Caco-2 (cell line): ENCODE results near the gene ARHGAP42. TPM values are rescaled to one million over a fixed set of nuclear protein-coding genes. Genes with fewer than 3 reads are reported as not detected.

Experiments used
- BruUV-seq: library from RNA; stranded (reverse); fragments of 400-500 nt; replicated peaks from 2 replicates; lab custom pipeline; 2021; lab: Mats Ljungman, UMichigan
- CTCF ChIA-PET: fragments of 300-600 bp; sonication (Branson Sonifier 250); formaldehyde crosslinking; loops from one replicate; lab custom pipeline; 2022; ENCODE audit warnings: antibody characterized with exemption; lab: Charles Lee
- POLR2A ChIA-PET: fragments of 300-600 bp; sonication (Branson Sonifier 250); formaldehyde crosslinking; loops from one replicate; lab custom pipeline; 2022; ENCODE audit warnings: antibody characterized with exemption; lab: Charles Lee
- DNase-seq, 2 experiments: peaks; one replicate each; pipeline versions ENCODE4 v3.0.0 to v3.0.0-alpha.2; 2020 to 2022
- H3K27me3 ChIP-seq: replicated peaks from 2 replicates; pipeline ENCODE4 v1.6.0; 2011; ENCODE audit warnings: low read length; ENCODE audit not compliant: control insufficient read depth, insufficient read depth
- H3K36me3 ChIP-seq: 2 replicates; pipeline ENCODE4 v1.5.1; 2011; ENCODE audit warnings: low read length; ENCODE audit not compliant: control insufficient read depth, insufficient read depth
- H3K4me1 ChIP-seq: fragments of 250-450 bp; sonication (Bioruptor Pico); 2 replicates; pipeline ENCODE4 v1.5.1; 2020; ENCODE audit warnings: mild to moderate bottlenecking
- H3K4me3 ChIP-seq: 2 replicates; pipeline ENCODE4 v1.5.1; 2011; ENCODE audit warnings: low read depth, mild to moderate bottlenecking, control low read depth, low read length
- H3K9me3 ChIP-seq: fragments of 250-450 bp; sonication (Bioruptor Pico); 2 replicates; pipeline ENCODE4 v1.5.1; 2020; ENCODE audit warnings: mild to moderate bottlenecking, moderate library complexity
- H3K27ac Mint-ChIP-seq: one replicate; pipeline ENCODE4 v1.8.0; 2022; ENCODE audit warnings: mixed read lengths; ENCODE audit not compliant: unreplicated experiment
- H3K27me3 Mint-ChIP-seq: one replicate; pipeline ENCODE4 v1.8.0; 2022; ENCODE audit warnings: mixed read lengths; ENCODE audit not compliant: insufficient read depth, unreplicated experiment
- H3K36me3 Mint-ChIP-seq: one replicate; pipeline ENCODE4 v1.8.0; 2022; ENCODE audit warnings: mild to moderate bottlenecking, mixed read lengths; ENCODE audit not compliant: insufficient read depth, unreplicated experiment
- H3K4me1 Mint-ChIP-seq: one replicate; pipeline ENCODE4 v1.8.0; 2022; ENCODE audit warnings: low read depth, mixed read lengths; ENCODE audit not compliant: unreplicated experiment
- H3K4me3 Mint-ChIP-seq: one replicate; pipeline ENCODE4 v1.8.0; 2022; ENCODE audit warnings: mild to moderate bottlenecking, moderate library complexity, mixed read lengths; ENCODE audit not compliant: unreplicated experiment
- H3K9me3 Mint-ChIP-seq: one replicate; pipeline ENCODE4 v1.8.0; 2022; ENCODE audit warnings: mixed read lengths; ENCODE audit not compliant: unreplicated experiment
- intact Hi-C: fragments of 100-400 bp; cut with micrococcal nuclease; formaldehyde crosslinking; loops from one replicate; pipeline ENCODE4 v1.10.0; 2022; ENCODE audit not compliant: unreplicated experiment
- total RNA-seq: library from RNA; stranded (reverse); gene quantifications from 2 replicates; pipeline ENCODE4 v1.2.3, GENCODE V29; 2022
- TF ChIP-seq, protein P1 (sequence below), 2 experiments: fragments of 200-600 bp in 1 of 2; IDR thresholded peaks; 1 replicate in 1 of 2; 2 replicates in 1 of 2; pipeline versions ENCODE4 v1.5.1 to v1.8.0; 2011 to 2022; ENCODE audit warnings: antibody characterized with exemption in 1 of 2, control low read depth in 1 of 2, inconsistent platforms in 1 of 2, low read depth in 1 of 2, low read length in 1 of 2, mild to moderate bottlenecking in 1 of 2, moderate library complexity in 1 of 2; ENCODE audit not compliant: insufficient read depth in 1 of 2, severe bottlenecking in 1 of 2, unreplicated experiment in 1 of 2

ARHGAP42 gene
- total RNA-seq, 1 experiment from 2014 or later = 8.4 TPM

DNA sequence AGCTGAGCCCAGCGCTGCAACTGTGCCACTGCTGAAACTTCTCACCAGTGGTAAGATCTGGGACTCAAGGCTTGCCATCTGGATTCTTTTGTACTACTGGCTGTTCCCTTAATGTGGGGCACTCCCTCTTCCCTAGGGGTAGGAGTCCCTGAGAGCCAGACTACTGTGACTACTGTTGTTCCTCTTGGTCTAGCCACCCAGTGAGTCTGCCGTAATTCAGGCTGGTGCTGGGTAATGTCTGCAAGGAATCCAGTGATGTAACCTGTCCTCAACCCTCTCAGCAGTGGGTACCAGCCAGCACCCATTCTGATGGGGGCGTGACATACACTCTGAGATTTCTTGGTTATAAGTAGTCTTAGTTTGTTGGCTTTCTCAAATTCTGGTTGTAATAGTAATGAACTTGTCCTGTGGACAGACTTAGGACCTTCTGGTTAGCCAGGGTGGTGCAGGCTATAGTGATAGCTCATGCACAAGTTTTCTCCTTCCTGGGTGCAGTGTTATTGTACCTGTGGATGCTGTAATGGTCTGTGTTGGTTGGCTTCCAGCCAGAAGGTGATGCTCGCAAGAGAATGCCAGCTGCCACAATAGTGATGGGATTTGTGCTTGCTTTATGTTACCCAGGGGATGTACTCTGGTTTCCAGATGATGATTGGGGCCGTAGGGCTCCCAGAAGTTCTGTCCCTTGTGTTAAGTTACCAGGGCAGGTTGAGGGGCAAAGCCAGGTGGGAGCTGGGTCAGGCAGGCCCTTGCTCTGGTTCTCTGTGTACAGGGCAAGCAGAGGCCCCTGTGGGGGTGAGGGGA, 65.5 kb downstream of the ARHGAP42 start:
- ChIA-PET POLR2A (interaction anchor here (1.1 kb wide), 1 partner anchor 24 kb away, joined by 3 read pairs; no protein-coding TSS in a partner anchor), CTCF (interaction anchor here (0.6 to 2.3 kb wide), 5 partner anchors 9 to 76 kb away, joined by 3 to 13 read pairs (median 5); no protein-coding TSS in a partner anchor)
- peaks cover 1% of the 10 kb centered on the region; the same call in 1 of the 2 replicates for H3K36me3 ChIP-seq
- no peaks in the 10 kb centered on the region for H3K27me3 Mint-ChIP-seq
- peaks cover 5% of the 10 kb centered on the region for H3K36me3 Mint-ChIP-seq
- H3K4me1 Mint-ChIP-seq = peaks cover 16% of the 10 kb centered on the region
- DNase-seq = no peak
- intact Hi-C loops = loop anchor here (1.0 to 5.0 kb wide), 5 partner anchors 24 to 175 kb away; no protein-coding TSS in a partner anchor
- H3K4me1 ChIP-seq = peaks cover 27% of the 10 kb centered on the region
- peaks cover 27% of the 10 kb centered on the region for H3K9me3 Mint-ChIP-seq
- H3K4me3 Mint-ChIP-seq = no peak overlapping the region
- H3K27me3 ChIP-seq = no peaks in the 10 kb centered on the region
- H3K27ac Mint-ChIP-seq = peak overlapping the region; percentile 81
- BruUV-seq = no TSS peak
- H3K9me3 ChIP-seq = peaks cover 11% of the 10 kb centered on the region
- H3K4me3 ChIP-seq = no peak overlapping the region
- TF ChIP-seq, protein P1, sequence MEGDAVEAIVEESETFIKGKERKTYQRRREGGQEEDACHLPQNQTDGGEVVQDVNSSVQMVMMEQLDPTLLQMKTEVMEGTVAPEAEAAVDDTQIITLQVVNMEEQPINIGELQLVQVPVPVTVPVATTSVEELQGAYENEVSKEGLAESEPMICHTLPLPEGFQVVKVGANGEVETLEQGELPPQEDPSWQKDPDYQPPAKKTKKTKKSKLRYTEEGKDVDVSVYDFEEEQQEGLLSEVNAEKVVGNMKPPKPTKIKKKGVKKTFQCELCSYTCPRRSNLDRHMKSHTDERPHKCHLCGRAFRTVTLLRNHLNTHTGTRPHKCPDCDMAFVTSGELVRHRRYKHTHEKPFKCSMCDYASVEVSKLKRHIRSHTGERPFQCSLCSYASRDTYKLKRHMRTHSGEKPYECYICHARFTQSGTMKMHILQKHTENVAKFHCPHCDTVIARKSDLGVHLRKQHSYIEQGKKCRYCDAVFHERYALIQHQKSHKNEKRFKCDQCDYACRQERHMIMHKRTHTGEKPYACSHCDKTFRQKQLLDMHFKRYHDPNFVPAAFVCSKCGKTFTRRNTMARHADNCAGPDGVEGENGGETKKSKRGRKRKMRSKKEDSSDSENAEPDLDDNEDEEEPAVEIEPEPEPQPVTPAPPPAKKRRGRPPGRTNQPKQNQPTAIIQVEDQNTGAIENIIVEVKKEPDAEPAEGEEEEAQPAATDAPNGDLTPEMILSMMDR (IDR thresholded peaks at IDR 0.05; ENCODE audit: insufficient read depth in 1 of 2, low read depth in 1 of 2, low read length in 1 of 2, severe bottlenecking in 1 of 2, unreplicated experiment in 1 of 2) = no peak

DNA sequence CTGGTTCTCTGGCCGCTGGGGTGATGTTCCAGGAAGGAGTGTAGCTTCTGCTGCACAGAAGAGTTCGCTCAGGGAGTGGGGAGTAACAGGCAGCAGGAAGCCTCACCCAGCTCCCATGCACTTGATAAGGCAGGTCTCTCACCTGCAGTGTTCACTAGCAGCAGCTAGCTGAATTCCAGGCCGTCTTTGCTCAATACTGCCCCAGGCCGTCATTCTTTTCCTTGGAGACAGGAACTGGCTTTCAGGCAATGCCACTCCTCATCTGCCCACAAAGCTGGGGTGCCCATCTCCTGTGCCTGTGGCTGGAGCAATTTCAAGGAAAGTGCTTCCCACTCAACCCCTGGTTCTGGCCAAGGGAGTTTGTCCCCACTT, 66.1 kb downstream of the ARHGAP42 start:
- no peaks in the 10 kb centered on the region for H3K27me3 ChIP-seq
- ChIA-PET CTCF (interaction anchor here (0.6 to 2.3 kb wide), 4 partner anchors 10 to 75 kb away, joined by 3 to 13 read pairs (median 5); no protein-coding TSS in a partner anchor), POLR2A (interaction anchor here (1.1 kb wide), 1 partner anchor 23 kb away, joined by 3 read pairs; no protein-coding TSS in a partner anchor)
- peaks cover 16% of the 10 kb centered on the region for H3K4me1 Mint-ChIP-seq
- no peak overlapping the region for H3K4me3 ChIP-seq
- intact Hi-C loops = loop anchor here (1.0 to 5.0 kb wide), 5 partner anchors 23 to 176 kb away; no protein-coding TSS in a partner anchor
- peaks cover 1% of the 10 kb centered on the region; the same call in 1 of the 2 replicates for H3K36me3 ChIP-seq
- H3K9me3 ChIP-seq = peaks cover 11% of the 10 kb centered on the region
- H3K27ac Mint-ChIP-seq = peak overlapping the region; percentile 81
- H3K4me1 ChIP-seq = peaks cover 33% of the 10 kb centered on the region
- BruUV-seq = no TSS peak
- TF ChIP-seq, protein P1 (IDR thresholded peaks at IDR 0.05; ENCODE audit: insufficient read depth in 1 of 2, low read depth in 1 of 2, low read length in 1 of 2, severe bottlenecking in 1 of 2, unreplicated experiment in 1 of 2) = peak in 1 of 2 experiments; percentile 35
- no peaks in the 10 kb centered on the region for H3K27me3 Mint-ChIP-seq
- H3K36me3 Mint-ChIP-seq = peaks cover 5% of the 10 kb centered on the region
- H3K4me3 Mint-ChIP-seq = no peak overlapping the region
- peak; percentile 85 to 89 for DNase-seq
- peaks cover 27% of the 10 kb centered on the region for H3K9me3 Mint-ChIP-seq

DNA sequence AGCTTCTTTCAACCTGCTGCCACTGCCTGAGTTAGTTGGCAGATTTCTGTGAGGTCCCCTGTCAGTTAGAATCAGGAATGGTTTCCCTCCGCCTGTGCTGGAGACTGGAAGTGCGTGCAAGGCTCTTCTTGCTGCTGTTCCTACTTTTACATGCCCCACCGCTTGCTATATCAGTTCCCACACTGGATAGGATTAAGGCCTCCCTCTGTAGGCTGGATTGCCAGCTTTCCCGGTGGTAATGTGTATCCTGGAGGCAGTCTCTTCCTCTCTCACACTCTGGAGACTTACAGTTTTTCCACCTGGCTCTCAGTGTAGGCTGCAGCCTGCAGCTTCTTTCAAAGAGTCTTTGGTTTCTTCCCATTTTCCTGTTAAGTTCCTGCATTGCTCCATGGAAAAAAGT, 66.5 kb downstream of the ARHGAP42 start:
- Mint-ChIP-seq H3K27ac (peak overlapping the region; percentile 81), H3K4me3 (no peak overlapping the region), H3K9me3 (peaks cover 24% of the 10 kb centered on the region), H3K4me1 (peaks cover 16% of the 10 kb centered on the region), H3K27me3 (no peaks in the 10 kb centered on the region), H3K36me3 (peaks cover 5% of the 10 kb centered on the region)
- BruUV-seq = no TSS peak
- DNase-seq = no peak
- TF ChIP-seq, protein P1 (IDR thresholded peaks at IDR 0.05; ENCODE audit: insufficient read depth in 1 of 2, low read depth in 1 of 2, low read length in 1 of 2, severe bottlenecking in 1 of 2, unreplicated experiment in 1 of 2) = no peak
- POLR2A ChIA-PET = interaction anchor here (1.1 kb wide), 1 partner anchor 23 kb away, joined by 3 read pairs; no protein-coding TSS in a partner anchor
- intact Hi-C loops = loop anchor here (1.0 to 5.0 kb wide), 5 partner anchors 23 to 176 kb away; no protein-coding TSS in a partner anchor
- Histone ChIP-seq H3K4me3 (no peak overlapping the region), H3K9me3 (peaks cover 11% of the 10 kb centered on the region), H3K27me3 (no peaks in the 10 kb centered on the region), H3K4me1 (peaks cover 37% of the 10 kb centered on the region), H3K36me3 (peaks cover 1% of the 10 kb centered on the region; the same call in 1 of the 2 replicates)
- CTCF ChIA-PET = interaction anchor here (1.3 to 2.3 kb wide), 3 partner anchors 23 to 75 kb away, joined by 5 to 13 read pairs (median 5); no protein-coding TSS in a partner anchor
